Measurements from ENCODE around the gene YTHDF2.

DNA sequence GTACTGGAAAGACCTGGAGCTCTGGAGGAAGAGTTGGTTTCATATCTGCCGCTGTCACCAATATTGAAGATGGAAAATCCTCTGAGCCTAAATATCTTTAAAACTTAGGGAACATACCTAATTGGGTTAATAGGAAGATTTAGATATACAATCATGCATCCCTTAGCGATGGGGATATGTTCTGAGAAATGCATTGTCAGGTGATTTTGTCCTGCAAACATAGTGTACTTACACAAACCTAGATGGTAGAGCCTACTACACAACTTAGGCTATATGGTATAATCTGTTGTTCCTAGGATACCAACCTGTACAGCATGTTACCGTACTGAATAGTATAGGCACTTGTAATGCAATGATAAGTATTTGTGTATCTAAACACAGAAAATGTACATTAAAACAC, 22.5 kb downstream of the YTHDF2 start:
- TF ChIP-seq, protein P1, sequence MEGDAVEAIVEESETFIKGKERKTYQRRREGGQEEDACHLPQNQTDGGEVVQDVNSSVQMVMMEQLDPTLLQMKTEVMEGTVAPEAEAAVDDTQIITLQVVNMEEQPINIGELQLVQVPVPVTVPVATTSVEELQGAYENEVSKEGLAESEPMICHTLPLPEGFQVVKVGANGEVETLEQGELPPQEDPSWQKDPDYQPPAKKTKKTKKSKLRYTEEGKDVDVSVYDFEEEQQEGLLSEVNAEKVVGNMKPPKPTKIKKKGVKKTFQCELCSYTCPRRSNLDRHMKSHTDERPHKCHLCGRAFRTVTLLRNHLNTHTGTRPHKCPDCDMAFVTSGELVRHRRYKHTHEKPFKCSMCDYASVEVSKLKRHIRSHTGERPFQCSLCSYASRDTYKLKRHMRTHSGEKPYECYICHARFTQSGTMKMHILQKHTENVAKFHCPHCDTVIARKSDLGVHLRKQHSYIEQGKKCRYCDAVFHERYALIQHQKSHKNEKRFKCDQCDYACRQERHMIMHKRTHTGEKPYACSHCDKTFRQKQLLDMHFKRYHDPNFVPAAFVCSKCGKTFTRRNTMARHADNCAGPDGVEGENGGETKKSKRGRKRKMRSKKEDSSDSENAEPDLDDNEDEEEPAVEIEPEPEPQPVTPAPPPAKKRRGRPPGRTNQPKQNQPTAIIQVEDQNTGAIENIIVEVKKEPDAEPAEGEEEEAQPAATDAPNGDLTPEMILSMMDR (IDR thresholded peaks at IDR 0.05 in 4 of 5, conservative IDR thresholded peaks at IDR 0.05 in 1 of 5): no peak
- TF ChIP-seq POLR2A (IDR thresholded peaks at IDR 0.05): no peak

Measured in gastrocnemius medialis (tissue), 4 donors.